GM18858 (cell line): Measurements from ENCODE around the gene ADPRH.
A peak's percentile ranks its signal among the peaks of the same experiment; 100 is the strongest.
"Not testable (repeated sequence)": the region's sequence is repeated elsewhere in the genome, so short reads cannot be mapped to it uniquely, and the experiment has no call there.

Experiments
- ATAC-seq: cut with Tn5 transposase; IDR thresholded peaks from one replicate; pipeline ENCODE4 v1.9.1; 2021; ENCODE audit not compliant: unreplicated experiment

ADPRH gene

GRCh38 chr3:119558626-119559317, 20.5 kb upstream of the ADPRH start:
- ATAC-seq = no peak

- peak; percentile 38 for ATAC-seq
Observed at GRCh38 chr3:119559441-119559963, 19.8 kb upstream of the ADPRH start, which contains the start of gene CD80. Gene CD80, minus strand, starts transcription at chr3:119559614. Its CDS starts 1,886 bp downstream, at chr3:119557728.

- no peak for ATAC-seq
Observed at GRCh38 chr3:119560160-119560559, 19.1 kb upstream of the ADPRH start.

GRCh38 chr3:119562307-119562961, 16.9 kb upstream of the ADPRH start:
- peak; percentile 71 for ATAC-seq

DNA sequence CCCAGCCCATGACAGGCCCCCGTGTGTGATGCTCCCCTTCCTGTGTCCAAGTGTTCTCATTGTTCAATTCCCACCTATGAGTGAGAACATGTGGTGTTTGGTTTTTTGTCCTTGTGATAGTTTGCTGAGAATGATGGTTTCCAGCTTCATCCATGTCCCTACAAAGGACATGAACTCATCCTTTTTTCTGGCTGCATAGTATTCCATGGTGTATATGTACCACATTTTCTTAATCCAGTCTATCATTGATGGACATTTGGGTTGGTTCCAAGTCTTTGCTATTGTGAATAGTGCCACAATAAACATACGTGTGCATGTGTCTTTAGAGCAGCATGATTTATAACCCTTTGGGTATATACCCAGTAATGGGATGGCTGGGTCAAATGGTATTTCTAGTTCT, 16.0 kb upstream of the ADPRH start:
- ATAC-seq = not testable (repeated sequence)

DNA sequence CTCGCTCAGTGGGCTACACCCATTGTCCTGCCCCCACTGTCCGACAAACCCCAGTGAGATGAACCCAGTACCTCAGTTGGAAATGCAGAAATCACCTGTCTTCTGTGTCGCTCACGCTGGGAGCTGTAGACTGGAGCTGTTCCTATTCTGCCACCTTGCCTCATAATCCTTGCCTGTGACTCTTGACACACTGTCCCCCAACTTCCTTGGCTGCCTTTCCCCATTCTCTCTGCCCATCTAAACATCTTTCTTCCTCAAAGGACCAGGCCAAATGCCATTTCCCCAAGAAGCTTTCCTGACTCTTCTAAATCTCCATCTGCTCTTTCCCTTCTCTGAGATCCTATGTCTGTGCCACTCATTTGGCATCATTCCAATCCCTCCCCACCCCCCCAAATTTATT, 10.1 kb upstream of the ADPRH start:
- ATAC-seq = no peak

DNA sequence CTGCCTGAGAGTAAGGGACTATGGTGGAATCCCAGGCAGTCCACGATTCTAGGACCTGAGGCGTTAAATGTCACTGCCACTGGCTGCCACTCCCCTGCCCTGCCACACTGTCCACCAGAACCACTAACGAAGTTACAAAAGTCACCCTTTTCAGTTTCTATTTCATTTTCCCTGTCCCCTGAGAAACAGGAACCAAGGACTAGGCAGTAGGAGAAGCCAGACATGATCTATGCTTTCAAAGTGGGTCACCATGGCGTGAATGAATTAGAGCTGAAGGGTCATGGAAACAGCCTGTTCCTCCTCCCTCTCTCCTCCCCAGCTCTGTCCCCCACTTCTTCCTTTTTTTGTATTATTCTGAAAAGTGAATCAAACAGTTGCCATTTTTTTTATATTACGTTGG, 9.1 kb upstream of the ADPRH start:
- no peak for ATAC-seq

DNA sequence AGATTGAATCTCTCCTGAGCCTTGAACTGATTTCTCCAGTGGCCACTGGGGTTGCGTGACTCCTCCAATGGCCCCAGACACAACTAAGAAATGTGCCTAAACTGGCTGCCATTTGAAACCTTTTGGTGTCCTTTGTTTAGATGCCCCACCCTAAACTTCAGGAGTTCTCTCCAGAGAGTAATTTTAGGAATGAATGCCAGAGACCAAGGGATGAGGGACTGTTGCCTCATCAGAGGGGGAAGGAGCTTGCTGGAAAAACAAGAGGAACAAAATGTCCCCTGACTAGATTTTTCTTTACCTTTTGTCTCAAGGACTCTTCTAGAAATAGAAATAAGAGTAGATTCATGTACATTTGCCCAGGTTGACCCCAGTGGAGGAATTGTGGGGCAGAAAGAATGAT, 8.1 kb upstream of the ADPRH start:
- no peak for ATAC-seq

GRCh38 chr3:119571688-119572087, 7.6 kb upstream of the ADPRH start:
- no peak for ATAC-seq

- ATAC-seq = no peak
Observed at GRCh38 chr3:119575507-119575906, 3.8 kb upstream of the ADPRH start.

- ATAC-seq = peak; percentile 50
Observed at GRCh38 chr3:119580067-119580760, 922 bp downstream of the ADPRH start.

GRCh38 chr3:119582178-119582577, 2.9 kb downstream of the ADPRH start:
- no peak for ATAC-seq

DNA sequence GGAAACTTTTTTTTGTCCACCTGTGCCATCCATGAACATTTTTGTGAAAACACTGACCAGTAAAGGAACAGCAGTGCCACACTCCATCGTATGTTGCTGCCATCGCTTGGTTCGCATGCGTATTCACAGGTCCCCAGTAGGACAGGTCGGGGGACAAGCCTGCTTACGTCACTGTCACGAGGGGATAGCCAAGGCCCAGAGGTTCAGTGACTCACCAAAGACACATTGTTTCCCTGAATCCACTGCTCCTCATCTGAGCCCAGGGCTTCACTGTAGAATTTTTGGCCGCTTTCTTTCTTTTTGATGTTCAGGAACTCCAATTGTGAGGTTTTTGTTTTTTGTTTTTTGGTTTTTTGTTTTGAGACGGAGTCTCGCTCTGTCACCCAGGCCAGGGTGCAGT, 5.9 kb downstream of the ADPRH start:
- ATAC-seq = no peak

- no peak for ATAC-seq
Observed at GRCh38 chr3:119585856-119586570, 6.7 kb downstream of the ADPRH start.

DNA sequence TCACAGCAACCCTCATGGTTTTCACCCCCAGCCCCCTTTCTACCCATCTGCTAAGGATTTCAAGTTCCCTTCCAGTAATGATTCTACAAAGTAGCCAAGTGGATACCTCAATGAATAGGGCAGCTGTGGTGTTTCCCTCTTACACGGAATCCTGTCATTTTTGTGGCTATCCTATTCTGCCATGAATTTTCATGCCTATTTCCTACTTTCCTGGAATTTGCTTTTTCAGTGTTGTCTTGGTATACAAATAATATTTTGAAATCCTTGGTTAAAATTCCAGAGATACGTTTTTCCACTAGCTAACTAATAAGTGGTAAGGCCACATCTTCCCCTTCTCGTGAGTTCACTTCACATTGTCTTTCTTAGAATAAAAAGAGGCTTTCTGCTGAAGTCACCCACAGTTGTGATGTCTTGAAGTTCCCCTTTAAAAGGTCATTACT, 7.5 kb downstream of the ADPRH start:
- no peak for ATAC-seq

DNA sequence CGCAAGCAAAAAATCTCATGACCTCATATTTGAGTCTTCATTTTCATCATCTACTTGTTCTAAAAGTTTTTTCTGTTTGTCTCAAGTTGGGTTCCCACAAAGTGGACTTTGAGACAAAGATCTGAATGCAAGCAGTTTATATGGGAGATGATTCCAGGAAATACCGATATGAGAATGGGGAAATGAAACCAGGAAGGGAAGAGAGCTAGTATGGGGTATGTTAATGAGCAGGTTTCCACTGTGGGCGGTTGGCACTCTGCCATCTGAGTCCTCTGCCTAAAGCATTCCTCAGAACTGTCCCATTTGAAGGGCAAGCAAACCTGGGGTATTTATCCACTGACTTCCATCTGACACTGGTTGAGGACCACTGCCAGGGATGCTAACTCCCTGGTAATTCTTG, 8.8 kb downstream of the ADPRH start:
- peak; percentile 54 for ATAC-seq

DNA sequence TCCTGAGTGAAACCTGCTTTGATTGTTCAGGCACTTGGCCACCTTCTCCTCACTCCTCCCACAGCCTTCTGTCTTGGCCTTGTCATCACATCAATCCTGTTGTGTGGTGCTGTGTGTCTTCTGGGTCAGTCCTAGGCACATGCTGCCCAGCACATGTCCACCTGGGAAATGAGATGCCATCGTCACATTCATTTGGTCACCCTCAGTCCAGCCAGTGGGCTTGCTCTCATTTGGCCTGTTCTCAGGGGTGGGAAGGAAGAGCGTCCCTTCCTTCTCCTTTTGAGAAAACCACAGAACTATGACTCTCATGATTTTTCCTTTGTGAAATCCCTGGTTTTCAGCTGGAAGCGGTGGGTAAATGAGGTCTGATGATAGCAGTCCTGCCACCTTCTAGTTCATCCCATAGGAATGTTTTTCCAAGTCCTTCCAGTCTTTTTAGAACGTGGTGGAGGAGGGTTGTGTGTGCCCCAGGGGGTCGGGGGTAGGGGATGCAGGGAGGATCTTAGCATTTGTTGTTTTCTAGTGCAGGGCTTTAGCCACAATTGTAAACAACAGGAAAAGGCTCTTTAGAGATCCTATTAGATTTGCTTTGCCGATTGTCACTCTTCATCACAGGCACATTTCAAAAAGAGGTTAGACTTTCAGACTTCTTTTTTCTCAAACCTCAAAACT, 9.9 kb downstream of the ADPRH start:
- ATAC-seq = no peak

- no peak for ATAC-seq
Observed at GRCh38 chr3:119590706-119591105, 11.4 kb downstream of the ADPRH start.

- ATAC-seq = no peak
Observed at GRCh38 chr3:119592861-119593260, 13.6 kb downstream of the ADPRH start.

GRCh38 chr3:119594066-119594465, 14.8 kb downstream of the ADPRH start:
- ATAC-seq = no peak

- ATAC-seq = not testable (repeated sequence)
Observed at GRCh38 chr3:119594929-119595328, 15.6 kb downstream of the ADPRH start.
